HEK293 (cell line): ENCODE results near the gene C2CD5.
A peak's percentile ranks its signal among the peaks of the same experiment; 100 is the strongest.

Experiments
- CTCF ChIA-PET: fragments of 350-600 bp; formaldehyde crosslinking; extraction: SDS; loops from one replicate; lab custom pipeline; 2021; ENCODE audit warnings: antibody characterized with exemption; lab: Yijun Ruan, JAX
- POLR2A ChIA-PET: fragments of 300-600 bp; formaldehyde crosslinking; extraction: SDS; loops from one replicate; lab custom pipeline; 2020; ENCODE audit warnings: antibody characterized with exemption, inconsistent platforms; lab: Yijun Ruan, JAX
- H3K27ac ChIP-seq: fragments of 200-500 bp; sonication (Bioruptor generic); 2 replicates; pipeline ENCODE4 v1.5.1; 2014; ENCODE audit warnings: low read depth, low read length, control low read depth, inconsistent platforms; ENCODE audit errors: extremely low read depth
- H3K36me3 ChIP-seq, 2 experiments: fragments of 200-500 bp in 1 of 2; sonication (Bioruptor generic) in 1 of 2; 1 replicate in 1 of 2; 2 replicates in 1 of 2; pipeline ENCODE4 v1.5.1; 2014 to 2017; ENCODE audit warnings: inconsistent platforms in 2 of 2, low read length in 2 of 2; ENCODE audit not compliant: control insufficient read depth in 2 of 2, insufficient read depth in 1 of 2
- H3K4me1 ChIP-seq: fragments of 200-500 bp; sonication (Bioruptor generic); 2 replicates; pipeline ENCODE4 v1.5.1; 2014; ENCODE audit warnings: mild to moderate bottlenecking, low read length, inconsistent platforms; ENCODE audit not compliant: control insufficient read depth, insufficient read depth
- H3K4me3 ChIP-seq: 2 replicates; pipeline ENCODE4 v1.5.1; 2011; ENCODE audit warnings: low read depth, mild to moderate bottlenecking, control low read depth, low read length, moderate library complexity
- H3K9me3 ChIP-seq: fragments of 200-500 bp; sonication (Bioruptor generic); 2 replicates; pipeline ENCODE4 v1.5.1; 2014; ENCODE audit warnings: low read depth, low read length, inconsistent platforms; ENCODE audit not compliant: control insufficient read depth, insufficient read depth
- KLF1 ChIP-seq: fragments of 450-650 bp; formaldehyde crosslinking; IDR thresholded peaks from 2 replicates; pipeline ENCODE4 v1.5.1; 2016; ENCODE audit warnings: missing biosample characterization, missing genetic modification characterization
- KLF7 ChIP-seq: fragments of 450-650 bp; formaldehyde crosslinking; IDR thresholded peaks from 2 replicates; pipeline ENCODE4 v1.5.1; 2016; ENCODE audit warnings: missing biosample characterization, missing genetic modification characterization, borderline replicate concordance
- MYNN ChIP-seq: fragments of 450-650 bp; formaldehyde crosslinking; IDR thresholded peaks from 2 replicates; pipeline ENCODE4 v1.5.1; 2016; ENCODE audit warnings: missing biosample characterization, missing genetic modification characterization, borderline replicate concordance
- YY2 ChIP-seq: fragments of 450-650 bp; formaldehyde crosslinking; IDR thresholded peaks from 2 replicates; pipeline ENCODE4 v1.5.1; 2016; ENCODE audit warnings: missing biosample characterization, missing genetic modification characterization
- ZBTB8A ChIP-seq: fragments of 450-650 bp; formaldehyde crosslinking; IDR thresholded peaks from 2 replicates; pipeline ENCODE4 v1.5.1; 2016; ENCODE audit warnings: missing biosample characterization, missing genetic modification characterization
- ZFHX2 ChIP-seq: fragments of 450-650 bp; formaldehyde crosslinking; conservative IDR thresholded peaks from 2 replicates; pipeline ENCODE4 v1.5.1; 2016; ENCODE audit warnings: missing biosample characterization, missing genetic modification characterization
- ZNF10 ChIP-seq: fragments of 450-650 bp; formaldehyde crosslinking; IDR thresholded peaks from 2 replicates; pipeline ENCODE4 v1.5.1; 2017; ENCODE audit warnings: missing biosample characterization, missing genetic modification characterization
- ZNF155 ChIP-seq: fragments of 450-650 bp; formaldehyde crosslinking; IDR thresholded peaks from 2 replicates; pipeline ENCODE4 v1.5.1; 2016; ENCODE audit warnings: missing biosample characterization, missing genetic modification characterization
- ZNF169 ChIP-seq: fragments of 450-650 bp; formaldehyde crosslinking; IDR thresholded peaks from 2 replicates; pipeline ENCODE4 v1.5.1; 2016; ENCODE audit warnings: missing biosample characterization, missing genetic modification characterization
- ZNF175 ChIP-seq: fragments of 450-650 bp; formaldehyde crosslinking; IDR thresholded peaks from 2 replicates; pipeline ENCODE4 v1.5.1; 2016; ENCODE audit warnings: missing biosample characterization, missing genetic modification characterization
- ZNF202 ChIP-seq: fragments of 450-650 bp; formaldehyde crosslinking; IDR thresholded peaks from 2 replicates; pipeline ENCODE4 v1.5.1; 2016; ENCODE audit warnings: missing biosample characterization, missing genetic modification characterization, borderline replicate concordance
- ZNF221 ChIP-seq: fragments of 450-650 bp; formaldehyde crosslinking; IDR thresholded peaks from 2 replicates; pipeline ENCODE4 v1.5.1; 2017; ENCODE audit warnings: missing biosample characterization, missing genetic modification characterization, borderline replicate concordance
- ZNF350 ChIP-seq: fragments of 450-650 bp; formaldehyde crosslinking; IDR thresholded peaks from 2 replicates; pipeline ENCODE4 v1.5.0; 2017; ENCODE audit warnings: missing biosample characterization, mild to moderate bottlenecking, missing genetic modification characterization
- ZNF37A ChIP-seq: fragments of 450-650 bp; IDR thresholded peaks from 2 replicates; pipeline ENCODE4 v1.5.1; 2018; ENCODE audit warnings: missing biosample characterization, missing genetic modification characterization
- ZNF391 ChIP-seq: fragments of 450-650 bp; formaldehyde crosslinking; IDR thresholded peaks from 2 replicates; pipeline ENCODE4 v1.5.1; 2016; ENCODE audit warnings: low read depth, missing biosample characterization, missing genetic modification characterization, borderline replicate concordance
- ZNF394 ChIP-seq: fragments of 450-650 bp; formaldehyde crosslinking; IDR thresholded peaks from 2 replicates; pipeline ENCODE4 v1.5.1; 2016; ENCODE audit warnings: missing biosample characterization, missing genetic modification characterization, mild to moderate bottlenecking, moderate library complexity, borderline replicate concordance
- ZNF423 ChIP-seq: fragments of 450-650 bp; formaldehyde crosslinking; IDR thresholded peaks from 2 replicates; pipeline ENCODE4 v1.5.1; 2016; ENCODE audit warnings: missing biosample characterization, missing genetic modification characterization
- ZNF510 ChIP-seq: fragments of 450-650 bp; formaldehyde crosslinking; IDR thresholded peaks from 2 replicates; pipeline ENCODE4 v1.5.1; 2018; ENCODE audit warnings: mild to moderate bottlenecking, missing genetic modification characterization, missing biosample characterization; ENCODE audit not compliant: insufficient replicate concordance
- ZNF514 ChIP-seq: fragments of 450-650 bp; formaldehyde crosslinking; IDR thresholded peaks from 2 replicates; pipeline ENCODE4 v1.5.1; 2016; ENCODE audit warnings: missing biosample characterization, missing genetic modification characterization
- ZNF544 ChIP-seq: fragments of 450-650 bp; formaldehyde crosslinking; IDR thresholded peaks from 2 replicates; pipeline ENCODE4 v1.5.0; 2017; ENCODE audit warnings: missing biosample characterization, missing genetic modification characterization
- ZNF571 ChIP-seq: fragments of 450-650 bp; formaldehyde crosslinking; IDR thresholded peaks from 2 replicates; pipeline ENCODE4 v1.5.0; 2017; ENCODE audit warnings: missing biosample characterization, missing genetic modification characterization
- ZNF626 ChIP-seq: fragments of 450-650 bp; sonication (Bioruptor Pico); formaldehyde crosslinking; IDR thresholded peaks from 2 replicates; pipeline ENCODE4 v1.5.1; 2018; ENCODE audit warnings: missing biosample characterization, missing genetic modification characterization, inconsistent platforms
- ZNF629 ChIP-seq: fragments of 450-650 bp; formaldehyde crosslinking; IDR thresholded peaks from 2 replicates; pipeline ENCODE4 v1.5.1; 2017; ENCODE audit warnings: missing biosample characterization, missing genetic modification characterization
- ZNF677 ChIP-seq: fragments of 450-650 bp; IDR thresholded peaks from 2 replicates; pipeline ENCODE4 v1.5.0; 2018; ENCODE audit warnings: missing biosample characterization, mild to moderate bottlenecking, missing genetic modification characterization, moderate library complexity
- ZNF837 ChIP-seq: fragments of 450-650 bp; formaldehyde crosslinking; IDR thresholded peaks from 2 replicates; pipeline ENCODE4 v1.5.1; 2016; ENCODE audit warnings: missing biosample characterization, missing genetic modification characterization
- TF ChIP-seq, protein P1 (sequence below): fragments of 450-650 bp; formaldehyde crosslinking; IDR thresholded peaks from 2 replicates; pipeline ENCODE4 v1.5.1; 2016; ENCODE audit warnings: missing biosample characterization, missing genetic modification characterization
- TF ChIP-seq, protein P2 (sequence below): fragments of 450-650 bp; formaldehyde crosslinking; IDR thresholded peaks from 2 replicates; pipeline ENCODE4 v1.5.1; 2016; ENCODE audit warnings: missing biosample characterization, missing genetic modification characterization

The C2CD5 gene, protein sequence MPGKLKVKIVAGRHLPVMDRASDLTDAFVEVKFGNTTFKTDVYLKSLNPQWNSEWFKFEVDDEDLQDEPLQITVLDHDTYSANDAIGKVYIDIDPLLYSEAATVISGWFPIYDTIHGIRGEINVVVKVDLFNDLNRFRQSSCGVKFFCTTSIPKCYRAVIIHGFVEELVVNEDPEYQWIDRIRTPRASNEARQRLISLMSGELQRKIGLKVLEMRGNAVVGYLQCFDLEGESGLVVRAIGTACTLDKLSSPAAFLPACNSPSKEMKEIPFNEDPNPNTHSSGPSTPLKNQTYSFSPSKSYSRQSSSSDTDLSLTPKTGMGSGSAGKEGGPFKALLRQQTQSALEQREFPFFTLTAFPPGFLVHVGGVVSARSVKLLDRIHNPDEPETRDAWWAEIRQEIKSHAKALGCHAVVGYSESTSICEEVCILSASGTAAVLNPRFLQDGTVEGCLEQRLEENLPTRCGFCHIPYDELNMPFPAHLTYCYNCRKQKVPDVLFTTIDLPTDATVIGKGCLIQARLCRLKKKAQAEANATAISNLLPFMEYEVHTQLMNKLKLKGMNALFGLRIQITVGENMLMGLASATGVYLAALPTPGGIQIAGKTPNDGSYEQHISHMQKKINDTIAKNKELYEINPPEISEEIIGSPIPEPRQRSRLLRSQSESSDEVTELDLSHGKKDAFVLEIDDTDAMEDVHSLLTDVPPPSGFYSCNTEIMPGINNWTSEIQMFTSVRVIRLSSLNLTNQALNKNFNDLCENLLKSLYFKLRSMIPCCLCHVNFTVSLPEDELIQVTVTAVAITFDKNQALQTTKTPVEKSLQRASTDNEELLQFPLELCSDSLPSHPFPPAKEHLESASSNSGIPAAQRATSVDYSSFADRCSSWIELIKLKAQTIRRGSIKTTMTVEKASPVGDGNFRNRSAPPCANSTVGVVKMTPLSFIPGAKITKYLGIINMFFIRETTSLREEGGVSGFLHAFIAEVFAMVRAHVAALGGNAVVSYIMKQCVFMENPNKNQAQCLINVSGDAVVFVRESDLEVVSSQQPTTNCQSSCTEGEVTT

DNA sequence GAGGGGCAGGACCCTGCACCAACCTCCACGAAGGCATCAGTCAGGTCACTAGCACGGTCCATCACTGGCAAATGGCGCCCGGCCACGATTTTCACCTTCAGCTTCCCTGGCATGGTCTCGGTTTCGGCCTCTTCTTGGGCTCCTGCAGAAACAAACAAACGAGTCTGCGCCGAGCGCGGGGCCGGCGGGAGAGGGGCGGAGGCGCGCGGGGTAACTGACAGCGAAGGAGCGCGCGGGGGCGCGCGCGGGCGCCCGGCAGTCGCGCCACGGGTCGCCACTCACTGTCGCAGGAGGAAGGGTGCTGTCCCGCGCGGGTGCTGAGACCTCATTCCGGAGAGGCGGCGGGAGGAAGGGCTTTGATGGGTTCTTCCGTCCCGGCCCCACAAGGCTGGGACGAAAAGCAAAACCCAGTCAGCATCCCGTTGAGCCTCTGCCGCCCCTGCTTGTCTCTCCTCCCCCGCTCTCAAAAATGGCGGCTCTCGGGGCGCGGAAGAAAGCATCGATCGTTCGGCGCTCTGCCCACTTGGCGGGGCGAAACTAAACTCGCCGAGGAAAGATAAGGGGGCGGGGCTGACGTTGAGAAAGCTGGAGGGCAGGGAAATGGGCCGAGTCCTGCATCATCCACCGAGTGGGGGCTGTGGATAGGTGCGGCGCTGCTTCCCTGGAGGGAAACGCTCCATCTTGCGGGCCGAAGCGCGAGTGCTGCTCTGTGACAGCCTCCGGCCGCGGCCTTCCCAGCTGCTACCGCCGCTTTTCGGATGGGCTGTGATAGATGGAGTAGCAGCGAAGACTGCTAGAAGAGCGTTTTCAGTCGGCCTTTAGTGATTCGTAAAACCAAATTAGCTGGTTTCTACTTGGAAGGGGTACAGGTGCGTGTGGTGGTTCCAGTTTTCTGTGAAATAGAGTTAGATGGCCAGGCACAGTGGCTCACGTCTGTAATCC, at the start of gene C2CD5:
Gene C2CD5 (minus strand): TSS at position 505 of the 942 bp plus-strand sequence. CDS start 392 bp downstream, at position 113.
- H3K27ac ChIP-seq: peak within 1 kb of the TSS; percentile 91
- no peaks in the 10 kb centered on the region for H3K4me1 ChIP-seq
- no peaks in the 10 kb centered on the region for H3K9me3 ChIP-seq
- H3K36me3 ChIP-seq: peaks cover 4 to 15% of the 10 kb centered on the region in 2 experiments; a peak in 2 of 3 replicates
- peak within 1 kb of the TSS; percentile 86 for H3K4me3 ChIP-seq
- ChIA-PET POLR2A (interaction anchor here (0.5 to 1.6 kb wide), 7 partner anchors 15 to 86 kb away, joined by 3 to 17 read pairs (median 4); partner anchors contain the start of gene ETNK1), CTCF (interaction anchor here (0.6 to 1.5 kb wide), 6 partner anchors 14 to 127 kb away, joined by 3 to 6 read pairs (median 4); no protein-coding TSS in a partner anchor)
- TF ChIP-seq ZNF514 (tag by site-specific recombination) (no peak), ZNF423 (no peak), ZNF629 (tag by site-specific recombination) (peak; percentile 87), ZNF626 (tag by site-specific recombination) (no peak), KLF7 (tag by site-specific recombination) (peak; percentile 79; the same call in 1 of the 2 replicates), ZNF202 (tag by site-specific recombination) (no peak), ZNF10 (tag by site-specific recombination) (peak; percentile 75; the same call in 1 of the 2 replicates), ZNF169 (no peak), ZNF837 (no peak), ZNF544 (tag by site-specific recombination) (no peak), ZNF677 (tag by site-specific recombination) (no peak), ZNF175 (no peak), ZNF37A (no peak), ZNF571 (tag by site-specific recombination) (no peak), ZNF391 (peak; percentile 77; the same call in 1 of the 2 replicates), ZNF510 (tag by site-specific recombination) (no peak), KLF1 (peak; percentile 68), ZNF350 (tag by site-specific recombination) (no peak), ZNF221 (tag by site-specific recombination) (no peak), ZBTB8A (peak; percentile 64; the same call in 1 of the 2 replicates), ZNF155 (tag by site-specific recombination) (no peak), ZFHX2 (tag by site-specific recombination) (peak; percentile 89), YY2 (tag by site-specific recombination) (peak; percentile 93), ZNF394 (peak; percentile 60; the same call in 1 of the 2 replicates), MYNN (tag by site-specific recombination) (peak; percentile 18; the same call in 1 of the 2 replicates)
- TF ChIP-seq, protein P1, sequence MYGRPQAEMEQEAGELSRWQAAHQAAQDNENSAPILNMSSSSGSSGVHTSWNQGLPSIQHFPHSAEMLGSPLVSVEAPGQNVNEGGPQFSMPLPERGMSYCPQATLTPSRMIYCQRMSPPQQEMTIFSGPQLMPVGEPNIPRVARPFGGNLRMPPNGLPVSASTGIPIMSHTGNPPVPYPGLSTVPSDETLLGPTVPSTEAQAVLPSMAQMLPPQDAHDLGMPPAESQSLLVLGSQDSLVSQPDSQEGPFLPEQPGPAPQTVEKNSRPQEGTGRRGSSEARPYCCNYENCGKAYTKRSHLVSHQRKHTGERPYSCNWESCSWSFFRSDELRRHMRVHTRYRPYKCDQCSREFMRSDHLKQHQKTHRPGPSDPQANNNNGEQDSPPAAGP (tag by site-specific recombination): peak; percentile 87
- TF ChIP-seq, protein P2, sequence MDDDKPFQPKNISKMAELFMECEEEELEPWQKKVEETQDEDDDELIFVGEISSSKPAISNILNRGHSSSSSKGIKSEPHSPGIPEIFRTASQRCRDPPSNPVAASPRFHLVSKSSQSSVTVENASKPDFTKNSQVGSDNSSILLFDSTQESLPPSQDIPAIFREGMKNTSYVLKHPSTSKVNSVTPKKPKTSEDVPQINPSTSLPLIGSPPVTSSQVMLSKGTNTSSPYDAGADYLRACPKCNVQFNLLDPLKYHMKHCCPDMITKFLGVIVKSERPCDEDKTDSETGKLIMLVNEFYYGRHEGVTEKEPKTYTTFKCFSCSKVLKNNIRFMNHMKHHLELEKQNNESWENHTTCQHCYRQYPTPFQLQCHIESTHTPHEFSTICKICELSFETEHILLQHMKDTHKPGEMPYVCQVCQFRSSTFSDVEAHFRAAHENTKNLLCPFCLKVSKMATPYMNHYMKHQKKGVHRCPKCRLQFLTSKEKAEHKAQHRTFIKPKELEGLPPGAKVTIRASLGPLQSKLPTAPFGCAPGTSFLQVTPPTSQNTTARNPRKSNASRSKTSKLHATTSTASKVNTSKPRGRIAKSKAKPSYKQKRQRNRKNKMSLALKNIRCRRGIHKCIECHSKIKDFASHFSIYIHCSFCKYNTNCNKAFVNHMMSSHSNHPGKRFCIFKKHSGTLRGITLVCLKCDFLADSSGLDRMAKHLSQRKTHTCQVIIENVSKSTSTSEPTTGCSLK (tag by site-specific recombination): no peak
